Mesenchymal stem cell (in vitro differentiated cells and primary cell): ENCODE measurements around the gene TRIO.
A peak's percentile ranks its signal among the peaks of the same experiment; 100 is the strongest.

ENCODE experiments used
- DNase-seq: peaks from one replicate; pipeline ENCODE4 v3.0.0-alpha.2; 2013
- H2AFZ ChIP-seq: one replicate; pipeline ENCODE4 v1.6.1; 2013; ENCODE audit warnings: low read depth, mild to moderate bottlenecking, control low read depth, inconsistent platforms, low read length, moderate library complexity
- H2AK5ac ChIP-seq: 2 replicates; pipeline ENCODE4 v1.6.1; 2013; ENCODE audit warnings: low read length, moderate library complexity, mild to moderate bottlenecking, inconsistent platforms; ENCODE audit not compliant: severe bottlenecking
- H2BK120ac ChIP-seq: one replicate; pipeline ENCODE4 v1.6.1; 2013; ENCODE audit warnings: low read depth, mild to moderate bottlenecking, inconsistent platforms, low read length, moderate library complexity
- H2BK12ac ChIP-seq, 2 experiments: one replicate each; pipeline ENCODE4 v1.6.1; 2013; ENCODE audit warnings: inconsistent platforms in 2 of 2, low read length in 2 of 2, mild to moderate bottlenecking in 2 of 2, moderate library complexity in 2 of 2, control low read depth in 1 of 2
- H2BK15ac ChIP-seq: one replicate; pipeline ENCODE4 v1.6.1; 2013; ENCODE audit warnings: mild to moderate bottlenecking, low read depth, inconsistent platforms; ENCODE audit not compliant: poor library complexity, severe bottlenecking
- H2BK5ac ChIP-seq: 2 replicates; pipeline ENCODE4 v1.6.1; 2013; ENCODE audit warnings: low read depth, mild to moderate bottlenecking, low read length, control low read depth, inconsistent platforms; ENCODE audit not compliant: poor library complexity, severe bottlenecking
- H3K14ac ChIP-seq, 2 experiments: one replicate each; pipeline ENCODE4 v1.6.1; 2013; ENCODE audit warnings: inconsistent platforms in 2 of 2, low read length in 2 of 2, control low read depth in 1 of 2, mild to moderate bottlenecking in 1 of 2, moderate library complexity in 1 of 2
- H3K18ac ChIP-seq, 2 experiments: one replicate each; pipeline ENCODE4 v1.6.1; 2013; ENCODE audit warnings: inconsistent platforms in 2 of 2, low read length in 2 of 2, control low read depth in 1 of 2, low read depth in 1 of 2, mild to moderate bottlenecking in 1 of 2
- H3K23ac ChIP-seq, 2 experiments: one replicate each; pipeline ENCODE4 v1.6.1; 2013; ENCODE audit warnings: inconsistent platforms in 2 of 2, low read length in 2 of 2, mild to moderate bottlenecking in 2 of 2, moderate library complexity in 2 of 2, control low read depth in 1 of 2
- H3K27ac ChIP-seq: 2 replicates; pipeline ENCODE4 v1.5.1; 2013; ENCODE audit warnings: mild to moderate bottlenecking, moderate library complexity, low read length, control low read depth, inconsistent platforms; ENCODE audit not compliant: poor library complexity, severe bottlenecking
- H3K27me3 ChIP-seq, 2 experiments: 2 replicates each; pipeline versions ENCODE4 v1.6.1 to v1.7.0; 2013; ENCODE audit warnings: low read length in 2 of 2, mild to moderate bottlenecking in 2 of 2, moderate library complexity in 2 of 2, control low read depth in 1 of 2, inconsistent platforms in 1 of 2; ENCODE audit not compliant: control insufficient read depth in 1 of 2, insufficient read depth in 1 of 2
- H3K36me3 ChIP-seq, 2 experiments: 2 replicates each; pipeline versions ENCODE4 v1.6.1 to v1.7.0; 2013; ENCODE audit warnings: low read length in 2 of 2, control low read depth in 1 of 2, inconsistent platforms in 1 of 2, low read depth in 1 of 2, mild to moderate bottlenecking in 1 of 2; ENCODE audit not compliant: insufficient read depth in 2 of 2, control insufficient read depth in 1 of 2
- H3K4ac ChIP-seq, 2 experiments: one replicate each; pipeline ENCODE4 v1.6.1; 2013; ENCODE audit warnings: inconsistent platforms in 2 of 2, low read length in 2 of 2, mild to moderate bottlenecking in 2 of 2, moderate library complexity in 2 of 2, control low read depth in 1 of 2, low read depth in 1 of 2
- H3K4me1 ChIP-seq: 2 replicates; pipeline ENCODE4 v1.6.1; 2013; ENCODE audit warnings: low read depth, low read length, control low read depth; ENCODE audit not compliant: control insufficient read depth, insufficient read depth
- H3K4me2 ChIP-seq: 2 replicates; pipeline ENCODE4 v1.6.1; 2013; ENCODE audit warnings: low read length, mild to moderate bottlenecking, inconsistent platforms; ENCODE audit not compliant: poor library complexity, severe bottlenecking
- H3K4me3 ChIP-seq, 2 experiments: 2 replicates each; pipeline versions ENCODE4 v1.5.1 to v1.7.0; 2013; ENCODE audit warnings: low read length in 2 of 2, mild to moderate bottlenecking in 2 of 2, control low read depth in 1 of 2, low read depth in 1 of 2; ENCODE audit not compliant: insufficient read depth in 1 of 2
- H3K79me1 ChIP-seq: replicated peaks from 2 replicates; pipeline ENCODE4 v1.6.1; 2013; ENCODE audit warnings: mild to moderate bottlenecking, control low read depth, low read length, inconsistent platforms; ENCODE audit not compliant: poor library complexity, severe bottlenecking
- H3K9ac ChIP-seq: 2 replicates; pipeline ENCODE4 v1.7.0; 2013; ENCODE audit warnings: mild to moderate bottlenecking, low read length, moderate library complexity
- H3K9me3 ChIP-seq: 2 replicates; pipeline ENCODE4 v1.7.0; 2013; ENCODE audit warnings: mild to moderate bottlenecking, low read length; ENCODE audit not compliant: control insufficient read depth
- H4K8ac ChIP-seq: one replicate; pipeline ENCODE4 v1.6.1; 2013; ENCODE audit warnings: inconsistent platforms, mild to moderate bottlenecking, low read length, moderate library complexity
- H4K91ac ChIP-seq: one replicate; pipeline ENCODE4 v1.6.1; 2013; ENCODE audit warnings: mild to moderate bottlenecking, low read length, inconsistent platforms
- WGBS: methylation state at CpG from one replicate; pipeline ENCODE4 v1.1.7; 2013; ENCODE audit warnings: mixed read lengths; 5-methylcytosine and 5-hydroxymethylcytosine counted together

Gene TRIO

DNA sequence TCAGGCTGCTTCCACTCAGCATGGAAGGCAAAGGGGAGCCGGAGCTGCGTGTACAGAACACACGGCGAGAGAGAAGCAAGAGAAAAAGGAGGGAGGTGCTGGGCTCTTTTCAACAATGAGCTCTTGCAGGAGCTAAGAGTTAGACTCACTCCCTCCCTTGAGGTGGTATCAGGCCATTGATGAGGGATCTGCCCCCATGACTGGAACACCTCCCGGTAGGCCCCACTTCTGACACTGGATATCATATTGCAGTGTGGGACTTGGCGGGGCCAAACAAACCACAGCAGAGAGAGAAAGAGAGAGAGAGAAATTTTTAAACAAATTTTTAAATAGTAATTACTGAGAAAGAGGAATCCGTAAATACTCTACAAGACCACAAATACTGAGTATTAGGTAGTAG, 182.2 kb downstream of the TRIO start:
- Histone ChIP-seq H2AK5ac (no peak overlapping the region), H3K27ac (no peak overlapping the region), H3K79me1 (peaks cover 27% of the 10 kb centered on the region), H3K18ac (no peak overlapping the region), H2BK15ac (no peak overlapping the region), H3K4me1 (peaks cover 10% of the 10 kb centered on the region), H2BK5ac (peak overlapping the region; percentile 1), H3K9me3 (no peaks in the 10 kb centered on the region), H4K91ac (no peak overlapping the region), H3K27me3 (no peaks in the 10 kb centered on the region), H2BK12ac (no peak overlapping the region), H3K14ac (no peak overlapping the region), H3K4me3 (no peak overlapping the region), H2BK120ac (no peak overlapping the region), H2AFZ (no peak overlapping the region), H3K23ac (no peak overlapping the region), H4K8ac (no peak overlapping the region), H3K4ac (no peak overlapping the region), H3K9ac (no peak overlapping the region), H3K36me3 (peaks cover 43 to 92% of the 10 kb centered on the region in 2 experiments), H3K4me2 (no peak overlapping the region)
- WGBS = 97% methylated on average over 5 of the region's 7 CpGs
- DNase-seq = no peak

DNA sequence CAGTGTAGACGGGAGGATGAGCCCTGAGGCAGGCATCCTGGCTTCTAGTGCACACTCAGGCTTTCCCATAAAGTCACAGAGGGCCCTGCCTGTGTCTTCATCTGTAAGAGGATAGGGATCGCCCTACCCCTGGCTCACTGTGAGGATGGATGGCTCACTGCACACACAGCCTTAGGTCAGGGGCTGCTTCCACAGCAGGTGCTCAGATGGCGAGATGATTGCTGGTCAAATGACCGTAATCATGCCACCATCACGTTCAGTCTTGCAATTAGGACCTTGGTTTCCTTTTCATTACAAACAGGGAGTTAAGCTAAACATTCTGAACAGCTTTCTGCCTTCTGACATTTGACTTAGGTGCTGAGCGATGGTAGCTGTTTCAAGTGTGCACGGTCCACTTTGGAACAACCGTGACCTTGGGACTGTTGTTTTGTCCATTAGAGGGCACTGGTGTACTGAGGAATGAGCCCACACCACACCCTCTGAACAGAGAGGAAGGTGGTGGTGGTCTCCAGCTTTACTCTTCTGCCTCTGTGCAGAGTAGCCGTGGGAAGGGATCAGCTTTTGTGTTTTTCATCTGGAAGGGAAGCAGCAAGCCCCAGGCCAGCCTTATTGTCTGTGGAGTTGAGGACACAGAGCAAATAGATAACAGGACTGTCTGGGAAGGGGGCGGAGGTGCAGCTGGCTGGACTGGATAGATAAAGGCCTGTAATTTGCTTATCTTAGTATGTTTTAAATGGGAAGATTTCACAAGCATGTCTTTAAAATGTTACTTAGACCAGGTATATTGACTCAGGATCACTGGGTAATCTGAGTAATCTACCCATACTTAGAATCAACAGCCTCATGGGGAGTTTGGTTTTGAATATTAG, 183.1 kb downstream of the TRIO start:
- no peak overlapping the region for H2BK5ac ChIP-seq
- no peak overlapping the region for H2AFZ ChIP-seq
- H3K36me3 ChIP-seq = peaks cover 39 to 92% of the 10 kb centered on the region in 2 experiments
- no peaks in the 10 kb centered on the region for H3K27me3 ChIP-seq
- no peaks in the 10 kb centered on the region for H3K9me3 ChIP-seq
- no peak overlapping the region for H3K4me3 ChIP-seq
- no peak overlapping the region for H3K14ac ChIP-seq
- no peak overlapping the region for H3K9ac ChIP-seq
- DNase-seq = no peak
- no peak overlapping the region for H2BK120ac ChIP-seq
- H3K4me2 ChIP-seq = no peak overlapping the region
- no peak overlapping the region for H3K4ac ChIP-seq
- H3K4me1 ChIP-seq = peaks cover 10% of the 10 kb centered on the region
- H3K23ac ChIP-seq = no peak overlapping the region
- H4K8ac ChIP-seq = no peak overlapping the region
- no peak overlapping the region for H4K91ac ChIP-seq
- WGBS = 94% methylated on average over 10 of the region's 10 CpGs
- no peak overlapping the region for H2BK15ac ChIP-seq
- no peak overlapping the region for H3K18ac ChIP-seq
- no peak overlapping the region for H3K27ac ChIP-seq
- H2BK12ac ChIP-seq = no peak overlapping the region
- H2AK5ac ChIP-seq = no peak overlapping the region
- H3K79me1 ChIP-seq = peaks cover 24% of the 10 kb centered on the region

DNA sequence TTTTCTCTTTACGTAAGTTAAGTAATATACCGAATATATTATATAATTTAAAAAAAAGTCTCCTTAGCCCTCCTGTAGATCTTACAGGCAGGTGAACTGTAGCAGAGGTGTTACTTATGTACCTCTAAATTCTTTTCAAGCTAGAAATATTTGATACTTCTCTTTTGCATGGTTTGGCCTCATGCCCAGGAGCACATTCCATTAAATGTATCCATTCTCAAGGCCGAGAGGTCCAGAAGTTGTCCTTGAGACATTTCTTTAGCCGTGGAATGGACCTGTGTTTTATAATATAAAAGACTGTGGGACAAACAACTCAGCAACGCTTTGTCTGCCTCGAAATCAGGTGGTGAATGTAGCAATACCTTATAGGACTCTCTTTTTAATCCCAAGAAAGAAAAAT, 184.5 kb downstream of the TRIO start:
- Histone ChIP-seq H3K18ac (no peak overlapping the region), H3K27ac (no peak overlapping the region), H4K91ac (no peak overlapping the region), H3K9ac (no peak overlapping the region), H2BK120ac (no peak overlapping the region), H3K79me1 (peaks cover 21% of the 10 kb centered on the region), H3K4ac (no peak overlapping the region), H2BK12ac (no peak overlapping the region), H3K4me3 (no peak overlapping the region), H3K9me3 (no peaks in the 10 kb centered on the region), H2BK15ac (no peak overlapping the region), H3K23ac (no peak overlapping the region), H3K14ac (no peak overlapping the region), H4K8ac (no peak overlapping the region), H3K36me3 (peaks cover 32 to 92% of the 10 kb centered on the region in 2 experiments), H3K4me1 (peaks cover 12% of the 10 kb centered on the region), H3K4me2 (no peak overlapping the region), H2BK5ac (no peak overlapping the region), H2AFZ (no peak overlapping the region), H2AK5ac (no peak overlapping the region), H3K27me3 (no peaks in the 10 kb centered on the region)
- WGBS = 92% methylated on average over 2 of the region's 6 CpGs
- no peak for DNase-seq

DNA sequence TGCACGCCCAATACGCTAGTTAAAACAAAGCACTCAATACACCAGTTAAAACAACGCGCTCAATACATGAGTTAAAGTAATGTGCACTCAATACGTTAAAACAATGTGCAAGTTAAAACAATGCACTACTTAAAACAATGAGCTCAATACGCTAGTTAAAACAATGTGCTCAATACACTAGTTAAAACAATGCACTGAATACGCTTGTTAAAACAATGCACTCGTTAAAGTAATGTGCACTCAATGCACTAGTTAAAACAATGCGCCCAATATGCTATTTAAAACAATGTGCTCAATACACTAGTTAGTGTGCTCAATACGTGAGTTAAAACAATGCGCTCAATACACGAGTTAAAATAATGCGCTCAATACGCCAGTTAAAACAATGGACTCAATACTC, 185.0 kb downstream of the TRIO start:
- no peak overlapping the region for H4K91ac ChIP-seq
- H2AK5ac ChIP-seq = no peak overlapping the region
- DNase-seq = no peak
- H4K8ac ChIP-seq = no peak overlapping the region
- H2AFZ ChIP-seq = no peak overlapping the region
- H3K14ac ChIP-seq = no peak overlapping the region
- H3K4ac ChIP-seq = no peak overlapping the region
- peaks cover 33 to 92% of the 10 kb centered on the region in 2 experiments for H3K36me3 ChIP-seq
- no peak overlapping the region for H3K23ac ChIP-seq
- H2BK12ac ChIP-seq = no peak overlapping the region
- no peak overlapping the region for H3K4me3 ChIP-seq
- no peaks in the 10 kb centered on the region for H3K9me3 ChIP-seq
- WGBS = 98% methylated on average over 14 of the region's 14 CpGs
- H3K4me1 ChIP-seq = peaks cover 9% of the 10 kb centered on the region
- no peak overlapping the region for H3K9ac ChIP-seq
- H2BK120ac ChIP-seq = no peak overlapping the region
- no peak overlapping the region for H3K18ac ChIP-seq
- no peak overlapping the region for H2BK15ac ChIP-seq
- H2BK5ac ChIP-seq = no peak overlapping the region
- no peak overlapping the region for H3K4me2 ChIP-seq
- no peaks in the 10 kb centered on the region for H3K27me3 ChIP-seq
- H3K79me1 ChIP-seq = peaks cover 19% of the 10 kb centered on the region
- no peak overlapping the region for H3K27ac ChIP-seq
